Stimulated activated CD4-positive, alpha-beta T cell treated with anti-CD3 and anti-CD28 coated beads, Interleukin-15, amount 100 ng/mL, for 1 hour (primary cell): Measurements from ENCODE around the gene CEP41.
"Not testable (repeated sequence)": the region's sequence is repeated elsewhere in the genome, so short reads cannot be mapped to it uniquely, and the experiment has no call there.

Experiments
- DNase-seq, 2 donors: peaks; one replicate each; pipeline ENCODE4 v3.0.0-alpha.2; 2020; ENCODE audit warnings: low read depth in 1 of 2, low spot score in 1 of 2

CEP41 gene

GRCh38 chr7:130463553-130464434 lies 23.0 kb upstream of the CEP41 start:
- DNase-seq, result no peak

GRCh38 chr7:130461272-130461671 lies 20.5 kb upstream of the CEP41 start:
- DNase-seq, result no peak

- no peak for DNase-seq
Measured at GRCh38 chr7:130458257-130458656, 17.4 kb upstream of the CEP41 start.

- no peak for DNase-seq
Measured at GRCh38 chr7:130454959-130455358, 14.1 kb upstream of the CEP41 start.

- no peak for DNase-seq
Measured at GRCh38 chr7:130452951-130453350, 12.1 kb upstream of the CEP41 start.

GRCh38 chr7:130451344-130451743 lies 10.5 kb upstream of the CEP41 start:
- not testable (repeated sequence) for DNase-seq

- no peak for DNase-seq
Measured at GRCh38 chr7:130446259-130446658, 5.4 kb upstream of the CEP41 start.

- DNase-seq, result no peak
Measured at GRCh38 chr7:130444751-130445407, 4.1 kb upstream of the CEP41 start.

- no peak for DNase-seq
Measured at GRCh38 chr7:130444234-130444633, 3.4 kb upstream of the CEP41 start.

GRCh38 chr7:130442601-130443000 lies 1.8 kb upstream of the CEP41 start:
- no peak for DNase-seq

GRCh38 chr7:130441408-130441869 lies 623 bp upstream of the CEP41 start:
- DNase-seq, result no peak

GRCh38 chr7:130436253-130436652 lies 4.6 kb downstream of the CEP41 start:
- DNase-seq, result no peak

GRCh38 chr7:130435311-130435854 lies 5.4 kb downstream of the CEP41 start:
- DNase-seq, result no peak

- no peak for DNase-seq
Measured at GRCh38 chr7:130433301-130433700, 7.5 kb downstream of the CEP41 start.

- no peak for DNase-seq
Measured at GRCh38 chr7:130432886-130433285, 7.9 kb downstream of the CEP41 start.

GRCh38 chr7:130430841-130431666 lies 9.8 kb downstream of the CEP41 start:
- no peak for DNase-seq

- no peak for DNase-seq
Measured at GRCh38 chr7:130430115-130430514, 10.7 kb downstream of the CEP41 start.

- no peak for DNase-seq
Measured at GRCh38 chr7:130429019-130429418, 11.8 kb downstream of the CEP41 start.

- DNase-seq, result no peak
Measured at GRCh38 chr7:130426564-130426963, 14.3 kb downstream of the CEP41 start.

GRCh38 chr7:130425796-130426195 lies 15.0 kb downstream of the CEP41 start:
- no peak for DNase-seq

- DNase-seq, result no peak
Measured at GRCh38 chr7:130423501-130424037, 17.2 kb downstream of the CEP41 start.
